Cardiac atrium fibroblast (primary cell): ENCODE results near the gene CA5A. TPM values are rescaled to one million over a fixed set of nuclear protein-coding genes. Genes with fewer than 3 reads are reported as not detected.

Experiments used
- total RNA-seq: library from RNA; depleted of rRNA; stranded (reverse); fragments of >200 nt; gene quantifications from 2 replicates; pipeline ENCODE4 v1.2.3, GENCODE V29; 2015

Gene CA5A
- not detected in 2 replicates for total RNA-seq

DNA sequence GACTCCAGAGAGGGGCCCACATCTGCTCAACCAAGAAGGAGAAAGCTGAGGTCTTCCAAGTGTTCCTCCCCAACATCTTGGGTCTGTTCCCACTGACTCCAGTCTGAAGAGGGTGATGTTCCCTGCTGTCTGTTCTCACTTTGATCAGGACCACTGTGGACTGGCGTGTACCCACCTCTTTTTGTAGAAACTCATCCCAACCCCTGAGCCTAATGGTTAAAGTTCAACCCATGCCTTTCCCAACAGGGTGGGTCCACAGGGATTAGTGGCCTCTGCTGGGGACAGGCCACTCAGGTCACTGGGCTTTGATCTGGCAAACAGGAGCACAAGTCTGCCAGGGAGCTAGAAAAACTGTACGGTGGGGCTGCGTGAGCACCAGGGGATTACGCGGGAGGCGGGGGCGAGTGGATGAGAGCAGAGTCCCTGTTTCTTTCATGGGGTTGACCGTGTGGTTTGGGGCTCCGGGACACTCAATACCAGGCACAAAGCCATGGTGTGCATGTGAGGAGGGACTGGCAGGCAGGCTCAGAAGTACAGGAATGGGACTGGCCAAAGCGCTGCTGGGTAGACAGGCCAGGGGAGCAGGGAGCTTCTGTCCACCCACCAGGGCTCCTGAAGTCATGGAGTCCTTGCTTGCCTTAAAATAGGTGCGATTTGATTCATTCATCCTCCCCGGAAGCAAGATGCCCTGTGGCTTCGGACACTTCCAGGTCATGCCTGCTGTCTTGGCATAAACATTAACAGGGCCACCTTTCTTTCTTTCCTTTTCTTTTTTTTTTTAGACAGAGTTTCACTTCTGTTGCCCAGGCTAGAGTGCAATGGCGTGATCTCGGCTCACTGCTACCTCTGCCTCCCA is at the start of gene CA5A:
Gene CA5A, minus strand, starts transcription at position 155 of the 856 bp plus-strand sequence. Its CDS starts 79 bp downstream, at position 76.

DNA sequence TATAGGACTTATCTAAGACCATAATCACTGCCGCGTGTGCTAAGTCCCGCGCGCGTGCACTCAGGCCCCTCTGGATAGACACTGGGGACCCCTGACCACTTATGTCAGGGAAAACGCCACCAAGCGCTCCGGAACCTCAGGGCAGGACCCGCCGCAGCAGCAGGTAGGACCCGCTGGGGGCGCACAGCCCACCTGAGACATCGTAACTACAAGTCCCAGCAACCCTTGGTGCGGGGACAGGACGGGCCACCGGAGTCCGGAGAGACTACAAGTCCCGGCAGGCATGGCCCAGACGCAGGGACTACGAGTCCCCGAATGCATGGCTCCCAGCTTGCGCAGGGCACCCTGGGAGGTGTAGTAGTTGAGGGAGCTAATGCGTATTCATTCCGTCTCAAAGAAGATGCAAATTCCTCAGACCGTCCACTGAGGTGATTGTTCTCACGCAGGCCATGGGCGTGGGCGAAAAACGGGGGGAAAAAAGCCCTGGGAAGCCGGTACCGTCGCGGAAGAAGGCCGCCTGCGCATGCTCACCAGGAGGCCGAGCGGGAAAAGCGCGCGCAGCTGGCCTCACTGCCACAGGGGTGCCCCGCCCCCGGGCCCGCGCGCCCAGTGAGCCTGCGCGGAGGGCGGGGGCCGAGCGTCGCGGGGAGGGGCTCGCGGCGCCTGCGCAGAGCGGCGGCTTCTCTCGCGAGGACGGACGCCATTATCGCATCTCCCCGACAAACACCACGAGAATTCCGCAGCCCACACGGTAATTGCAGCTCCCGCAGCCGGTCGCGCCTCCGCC is 14.6 kb upstream of the CA5A start, which contains the start of gene BANP:
Gene BANP, plus strand, starts transcription at position 670 of the 787 bp plus-strand sequence. CDS start 23,682 bp downstream, outside the sequence.

DNA sequence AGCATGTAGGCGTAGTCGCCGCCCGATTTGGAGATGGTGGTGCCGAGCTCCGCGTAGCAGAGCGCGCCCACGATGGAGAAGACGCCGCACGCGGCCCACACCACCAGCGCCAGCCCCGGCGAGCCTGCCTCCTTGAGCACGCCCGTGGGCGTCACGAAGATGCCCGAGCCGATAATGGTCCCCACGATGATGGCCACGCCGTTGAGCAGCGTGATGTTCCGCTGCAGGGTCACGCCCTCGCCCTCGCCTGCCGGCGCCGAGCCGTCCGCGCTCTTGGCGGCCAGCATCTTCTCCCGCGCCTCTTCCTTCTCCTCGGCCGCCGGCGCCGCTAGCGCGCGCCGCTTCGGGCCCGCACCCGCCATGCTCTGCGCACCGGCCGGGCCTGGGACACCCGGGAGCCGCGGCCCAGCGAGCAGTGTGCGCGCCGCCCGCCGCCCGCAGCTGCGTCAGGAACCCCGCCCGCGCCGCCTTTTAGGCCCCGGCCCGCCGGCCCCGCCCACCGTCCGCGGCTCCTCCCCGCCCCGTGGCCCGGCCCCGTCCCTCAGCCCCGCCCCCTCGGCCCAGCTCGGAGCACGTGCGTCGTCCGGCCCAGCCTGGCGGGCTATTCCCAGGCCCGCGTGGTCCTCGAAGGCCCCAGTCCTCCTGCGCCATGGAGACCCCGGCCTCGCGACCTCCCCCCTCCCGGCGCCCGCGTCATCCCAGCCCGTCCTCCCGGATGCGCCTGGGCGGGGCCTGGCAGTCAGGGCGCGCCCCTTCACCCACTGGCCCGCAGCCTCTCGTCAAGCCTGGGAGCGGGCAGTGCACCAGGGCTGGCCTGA is 67.1 kb downstream of the CA5A start, which contains the start of gene SLC7A5:
Gene SLC7A5, minus strand, starts transcription at position 447 of the 818 bp plus-strand sequence. Its CDS starts 85 bp downstream, at position 362.

Other genes starting within 250 kb of the CA5A start
- gene KLHDC4, start 170.5 kb downstream of the CA5A start, total RNA-seq, result 11.0 and 21.1 TPM in 2 replicates
- 61.9 and 70.2 TPM in 2 replicates for gene SLC7A5, start 67.0 kb downstream of the CA5A start, total RNA-seq
- gene BANP, start 14.9 kb upstream of the CA5A start, total RNA-seq, result 14.1 and 20.9 TPM in 2 replicates